Panc1 (cell line): ENCODE results near the gene PLP1. TPM values are rescaled to one million over a fixed set of nuclear protein-coding genes. Genes with fewer than 3 reads are reported as not detected.

Experiments
- ATAC-seq: fragments of 200-7000 bp; cut with Tn5 transposase; 2 replicates; pipeline ENCODE4 v1.9.1; 2020; ENCODE audit warnings: mild to moderate bottlenecking, moderate library complexity
- BruUV-seq: library from RNA; stranded (reverse); fragments of 400-500 nt; replicated peaks from 2 replicates; lab custom pipeline; 2021; lab: Mats Ljungman, UMichigan
- CTCF ChIA-PET: fragments of 300-600 bp; sonication (Branson Sonifier 250); formaldehyde crosslinking; loops from one replicate; lab custom pipeline; 2022; ENCODE audit warnings: antibody characterized with exemption; lab: Charles Lee
- POLR2A ChIA-PET: fragments of 300-600 bp; sonication (Branson Sonifier 250); formaldehyde crosslinking; loops from one replicate; lab custom pipeline; 2022; ENCODE audit warnings: antibody characterized with exemption; lab: Charles Lee
- DNase-seq: peaks from one replicate; pipeline ENCODE4 v3.0.0-alpha.2; 2010; ENCODE audit warnings: low read depth, low spot score
- H3K27ac ChIP-seq: 2 replicates; pipeline ENCODE4 v1.5.1; 2011; ENCODE audit warnings: mild to moderate bottlenecking, low read length, inconsistent platforms
- H3K27me3 ChIP-seq: fragments of 200-500 bp; sonication (Bioruptor generic); 2 replicates; pipeline ENCODE4 v1.6.0; 2014; ENCODE audit warnings: low read length, inconsistent platforms; ENCODE audit not compliant: control insufficient read depth, insufficient read depth
- H3K36me3 ChIP-seq: fragments of 200-500 bp; sonication (Bioruptor generic); 2 replicates; pipeline ENCODE4 v1.5.1; 2014; ENCODE audit warnings: inconsistent platforms, mild to moderate bottlenecking, low read length, moderate library complexity; ENCODE audit not compliant: control insufficient read depth, insufficient read depth
- H3K4me1 ChIP-seq: 2 replicates; pipeline ENCODE4 v1.5.1; 2011; ENCODE audit warnings: inconsistent platforms, mild to moderate bottlenecking, low read length, moderate library complexity; ENCODE audit not compliant: control insufficient read depth, insufficient read depth
- H3K4me3 ChIP-seq, 2 experiments: 2 replicates each; pipeline ENCODE4 v1.5.1; 2011 to 2012; ENCODE audit warnings: low read depth in 2 of 2, low read length in 2 of 2, mild to moderate bottlenecking in 2 of 2, inconsistent platforms in 1 of 2, moderate library complexity in 1 of 2
- H3K9me3 ChIP-seq: fragments of 200-500 bp; sonication (Bioruptor generic); 2 replicates; pipeline ENCODE4 v1.5.1; 2014; ENCODE audit warnings: low read depth, mild to moderate bottlenecking, inconsistent platforms, low read length, moderate library complexity; ENCODE audit not compliant: control insufficient read depth, insufficient read depth
- CTCF ChIP-seq: fragments of 450-650 bp; IDR thresholded peaks from 2 replicates; pipeline ENCODE4 v1.5.1; 2017; ENCODE audit warnings: mild to moderate bottlenecking
- POLR2AphosphoS5 ChIP-seq: IDR thresholded peaks from 2 replicates; pipeline ENCODE4 v1.6.1; 2012; ENCODE audit warnings: mild to moderate bottlenecking, low read depth, low read length, moderate library complexity
- REST ChIP-seq, 2 experiments: IDR thresholded peaks; 2 replicates each; pipeline ENCODE4 v1.6.1; 2011 to 2012; ENCODE audit warnings: low read depth in 2 of 2, control low read depth in 1 of 2, low read length in 1 of 2, mild to moderate bottlenecking in 1 of 2, moderate library complexity in 1 of 2; ENCODE audit not compliant: insufficient read depth in 1 of 2
- SIN3A ChIP-seq: IDR thresholded peaks from 2 replicates; pipeline ENCODE4 v1.6.1; 2012; ENCODE audit warnings: low read depth, mild to moderate bottlenecking, low read length, moderate library complexity, borderline replicate concordance; ENCODE audit not compliant: insufficient read depth
- TCF7L2 ChIP-seq: IDR thresholded peaks from 2 replicates; pipeline ENCODE4 v1.6.1; 2011; ENCODE audit warnings: mild to moderate bottlenecking, low read depth, low read length, inconsistent platforms
- in situ Hi-C: cut with HindIII; loops from 2 replicates; pipeline ENCODE4 v1.10.0; 2016; ENCODE audit warnings: low sequenced_read_pairs, low pct_unique_long_range_greater_than_20kb
- intact Hi-C: fragments of 100-400 bp; cut with micrococcal nuclease; formaldehyde crosslinking; loops from one replicate; pipeline ENCODE4 v1.10.0; 2022; ENCODE audit not compliant: unreplicated experiment
- total RNA-seq: library from RNA; stranded (reverse); gene quantifications from one replicate; pipeline ENCODE4 v1.2.1, GENCODE V29; 2021; ENCODE audit not compliant: unreplicated experiment

Gene PLP1
- total RNA-seq, 1 experiment from 2014 or later = 0.13 TPM

- ChIA-PET POLR2A (no interaction called here), CTCF (no interaction called here)
- peaks cover 4% of the 10 kb centered on the region; the same call in 1 of the 2 replicates for H3K27me3 ChIP-seq
- H3K27ac ChIP-seq = no peak overlapping the region
- H3K36me3 ChIP-seq = no peaks in the 10 kb centered on the region
- intact Hi-C loops (no loop called here), in situ Hi-C loops (no loop called here)
- no peak overlapping the region for H3K4me3 ChIP-seq
- no peaks in the 10 kb centered on the region for H3K9me3 ChIP-seq
- no peaks in the 10 kb centered on the region for H3K4me1 ChIP-seq
- no TSS peak for BruUV-seq
- DNase-seq (no peak), ATAC-seq (no peak)
- TF ChIP-seq SIN3A = no peak
- TF ChIP-seq REST (IDR thresholded peaks at IDR 0.05; ENCODE audit: insufficient read depth in 1 of 2, low read depth in 2 of 2, low read length in 1 of 2) = no peak
- TF ChIP-seq TCF7L2 = no peak
- no peak for TF ChIP-seq POLR2AphosphoS5
- TF ChIP-seq CTCF = no peak
Measured at GRCh38 chrX:103805860-103806259, 29.2 kb downstream of the PLP1 start.

GRCh38 chrX:103806862-103807474, 30.3 kb downstream of the PLP1 start:
- ATAC-seq (no peak), DNase-seq (no peak)
- CTCF ChIA-PET = no interaction called here
- H3K27ac ChIP-seq = no peak overlapping the region
- POLR2A ChIA-PET = no interaction called here
- in situ Hi-C loops = no loop called here
- no peaks in the 10 kb centered on the region for H3K9me3 ChIP-seq
- no peak for TF ChIP-seq CTCF
- no peaks in the 10 kb centered on the region for H3K4me1 ChIP-seq
- peaks cover 4% of the 10 kb centered on the region; the same call in 1 of the 2 replicates for H3K27me3 ChIP-seq
- H3K36me3 ChIP-seq = no peaks in the 10 kb centered on the region
- intact Hi-C loops = no loop called here
- H3K4me3 ChIP-seq = no peak overlapping the region
- BruUV-seq = no TSS peak
